Mesenchymal stem cell (in vitro differentiated cells and primary cell): Measurements from ENCODE around the gene POU4F1.
"Not testable (repeated sequence)": the region's sequence is repeated elsewhere in the genome, so short reads cannot be mapped to it uniquely, and the experiment has no call there.

Experiments
- DNase-seq: peaks from one replicate; pipeline ENCODE4 v3.0.0-alpha.2; 2013
- H2AFZ ChIP-seq: one replicate; pipeline ENCODE4 v1.6.1; 2013; ENCODE audit warnings: low read depth, mild to moderate bottlenecking, control low read depth, inconsistent platforms, low read length, moderate library complexity
- H2AK5ac ChIP-seq: 2 replicates; pipeline ENCODE4 v1.6.1; 2013; ENCODE audit warnings: low read length, moderate library complexity, mild to moderate bottlenecking, inconsistent platforms; ENCODE audit not compliant: severe bottlenecking
- H2BK120ac ChIP-seq: one replicate; pipeline ENCODE4 v1.6.1; 2013; ENCODE audit warnings: low read depth, mild to moderate bottlenecking, inconsistent platforms, low read length, moderate library complexity
- H2BK12ac ChIP-seq, 2 experiments: one replicate each; pipeline ENCODE4 v1.6.1; 2013; ENCODE audit warnings: inconsistent platforms in 2 of 2, low read length in 2 of 2, mild to moderate bottlenecking in 2 of 2, moderate library complexity in 2 of 2, control low read depth in 1 of 2
- H2BK15ac ChIP-seq: one replicate; pipeline ENCODE4 v1.6.1; 2013; ENCODE audit warnings: mild to moderate bottlenecking, low read depth, inconsistent platforms; ENCODE audit not compliant: poor library complexity, severe bottlenecking
- H2BK5ac ChIP-seq: 2 replicates; pipeline ENCODE4 v1.6.1; 2013; ENCODE audit warnings: low read depth, mild to moderate bottlenecking, low read length, control low read depth, inconsistent platforms; ENCODE audit not compliant: poor library complexity, severe bottlenecking
- H3K14ac ChIP-seq, 2 experiments: one replicate each; pipeline ENCODE4 v1.6.1; 2013; ENCODE audit warnings: inconsistent platforms in 2 of 2, low read length in 2 of 2, control low read depth in 1 of 2, mild to moderate bottlenecking in 1 of 2, moderate library complexity in 1 of 2
- H3K18ac ChIP-seq, 2 experiments: one replicate each; pipeline ENCODE4 v1.6.1; 2013; ENCODE audit warnings: inconsistent platforms in 2 of 2, low read length in 2 of 2, control low read depth in 1 of 2, low read depth in 1 of 2, mild to moderate bottlenecking in 1 of 2
- H3K23ac ChIP-seq, 2 experiments: one replicate each; pipeline ENCODE4 v1.6.1; 2013; ENCODE audit warnings: inconsistent platforms in 2 of 2, low read length in 2 of 2, mild to moderate bottlenecking in 2 of 2, moderate library complexity in 2 of 2, control low read depth in 1 of 2
- H3K27ac ChIP-seq: 2 replicates; pipeline ENCODE4 v1.5.1; 2013; ENCODE audit warnings: mild to moderate bottlenecking, moderate library complexity, low read length, control low read depth, inconsistent platforms; ENCODE audit not compliant: poor library complexity, severe bottlenecking
- H3K27me3 ChIP-seq, 2 experiments: 2 replicates each; pipeline versions ENCODE4 v1.6.1 to v1.7.0; 2013; ENCODE audit warnings: low read length in 2 of 2, mild to moderate bottlenecking in 2 of 2, moderate library complexity in 2 of 2, control low read depth in 1 of 2, inconsistent platforms in 1 of 2; ENCODE audit not compliant: control insufficient read depth in 1 of 2, insufficient read depth in 1 of 2
- H3K36me3 ChIP-seq, 2 experiments: 2 replicates each; pipeline versions ENCODE4 v1.6.1 to v1.7.0; 2013; ENCODE audit warnings: low read length in 2 of 2, control low read depth in 1 of 2, inconsistent platforms in 1 of 2, low read depth in 1 of 2, mild to moderate bottlenecking in 1 of 2; ENCODE audit not compliant: insufficient read depth in 2 of 2, control insufficient read depth in 1 of 2
- H3K4ac ChIP-seq, 2 experiments: one replicate each; pipeline ENCODE4 v1.6.1; 2013; ENCODE audit warnings: inconsistent platforms in 2 of 2, low read length in 2 of 2, mild to moderate bottlenecking in 2 of 2, moderate library complexity in 2 of 2, control low read depth in 1 of 2, low read depth in 1 of 2
- H3K4me1 ChIP-seq: 2 replicates; pipeline ENCODE4 v1.6.1; 2013; ENCODE audit warnings: low read depth, low read length, control low read depth; ENCODE audit not compliant: control insufficient read depth, insufficient read depth
- H3K4me2 ChIP-seq: 2 replicates; pipeline ENCODE4 v1.6.1; 2013; ENCODE audit warnings: low read length, mild to moderate bottlenecking, inconsistent platforms; ENCODE audit not compliant: poor library complexity, severe bottlenecking
- H3K4me3 ChIP-seq, 2 experiments: 2 replicates each; pipeline versions ENCODE4 v1.5.1 to v1.7.0; 2013; ENCODE audit warnings: low read length in 2 of 2, mild to moderate bottlenecking in 2 of 2, control low read depth in 1 of 2, low read depth in 1 of 2; ENCODE audit not compliant: insufficient read depth in 1 of 2
- H3K79me1 ChIP-seq: replicated peaks from 2 replicates; pipeline ENCODE4 v1.6.1; 2013; ENCODE audit warnings: mild to moderate bottlenecking, control low read depth, low read length, inconsistent platforms; ENCODE audit not compliant: poor library complexity, severe bottlenecking
- H3K9ac ChIP-seq: 2 replicates; pipeline ENCODE4 v1.7.0; 2013; ENCODE audit warnings: mild to moderate bottlenecking, low read length, moderate library complexity
- H3K9me3 ChIP-seq: 2 replicates; pipeline ENCODE4 v1.7.0; 2013; ENCODE audit warnings: mild to moderate bottlenecking, low read length; ENCODE audit not compliant: control insufficient read depth
- H4K8ac ChIP-seq: one replicate; pipeline ENCODE4 v1.6.1; 2013; ENCODE audit warnings: inconsistent platforms, mild to moderate bottlenecking, low read length, moderate library complexity
- H4K91ac ChIP-seq: one replicate; pipeline ENCODE4 v1.6.1; 2013; ENCODE audit warnings: mild to moderate bottlenecking, low read length, inconsistent platforms
- WGBS: methylation state at CpG from one replicate; pipeline ENCODE4 v1.1.7; 2013; ENCODE audit warnings: mixed read lengths; 5-methylcytosine and 5-hydroxymethylcytosine counted together

The POU4F1 gene

GRCh38 chr13:78647109-78647678 is 43.8 kb upstream of the POU4F1 start:
- H4K91ac ChIP-seq, H3K4me3 ChIP-seq, H2BK5ac ChIP-seq, H2BK120ac ChIP-seq, H3K18ac ChIP-seq, H4K8ac ChIP-seq, H3K9me3 ChIP-seq, H2BK15ac ChIP-seq, H3K36me3 ChIP-seq, H3K14ac ChIP-seq, H3K4ac ChIP-seq, H3K27me3 ChIP-seq, H2BK12ac ChIP-seq, H3K9ac ChIP-seq, H2AFZ ChIP-seq, H3K23ac ChIP-seq, H3K27ac ChIP-seq, H3K4me2 ChIP-seq, H3K4me1 ChIP-seq, H2AK5ac ChIP-seq: not testable (repeated sequence)
- H3K79me1 ChIP-seq = peaks cover 14% of the 10 kb centered on the region
- 66% methylated on average over 11 of the region's 11 CpGs for WGBS
- DNase-seq = peak; percentile 11

- Histone ChIP-seq H2BK15ac (no peak overlapping the region), H3K9ac (no peak overlapping the region), H2BK12ac (no peak overlapping the region), H4K8ac (no peak overlapping the region), H2BK5ac (no peak overlapping the region), H3K23ac (no peak overlapping the region), H3K4ac (no peak overlapping the region), H3K14ac (no peak overlapping the region), H3K4me3 (no peak overlapping the region), H3K18ac (no peak overlapping the region), H2AFZ (no peak overlapping the region), H3K27me3 (no peaks in the 10 kb centered on the region), H3K36me3 (peaks cover 4 to 71% of the 10 kb centered on the region in 2 experiments), H3K4me1 (no peaks in the 10 kb centered on the region), H3K79me1 (peaks cover 3% of the 10 kb centered on the region), H2AK5ac (no peak overlapping the region), H3K4me2 (no peak overlapping the region), H2BK120ac (no peak overlapping the region), H4K91ac (no peak overlapping the region), H3K27ac (no peak overlapping the region), H3K9me3 (no peaks in the 10 kb centered on the region)
- no peak for DNase-seq
- 100% methylated on average over 1 of the region's 4 CpGs for WGBS
Observed at GRCh38 chr13:78638216-78638615, 34.9 kb upstream of the POU4F1 start.

- H3K27me3 ChIP-seq = no peaks in the 10 kb centered on the region
Observed at GRCh38 chr13:78636495-78636894, 33.1 kb upstream of the POU4F1 start.

GRCh38 chr13:78632996-78633395 is 29.6 kb upstream of the POU4F1 start:
- Histone ChIP-seq H2BK5ac (no peak overlapping the region), H3K27me3 (no peaks in the 10 kb centered on the region), H2BK12ac (no peak overlapping the region), H4K8ac (no peak overlapping the region), H3K23ac (no peak overlapping the region), H2AFZ (no peak overlapping the region), H3K9me3 (no peaks in the 10 kb centered on the region), H3K9ac (no peak overlapping the region), H2AK5ac (no peak overlapping the region), H2BK120ac (no peak overlapping the region), H3K4me2 (no peak overlapping the region), H4K91ac (no peak overlapping the region), H3K36me3 (peaks cover 0 to 81% of the 10 kb centered on the region in 2 experiments), H3K4me3 (no peak overlapping the region), H3K18ac (no peak overlapping the region), H3K4ac (no peak overlapping the region), H3K14ac (no peak overlapping the region), H2BK15ac (no peak overlapping the region), H3K79me1 (peaks cover 11% of the 10 kb centered on the region), H3K4me1 (no peaks in the 10 kb centered on the region), H3K27ac (no peak overlapping the region)
- WGBS = 100% methylated on average over 3 of the region's 4 CpGs
- no peak for DNase-seq

More at GRCh38 chr13:78636495-78636894, 33.1 kb upstream of the POU4F1 start:
- no peak for DNase-seq
- H2AK5ac ChIP-seq = no peak overlapping the region
- no peak overlapping the region for H3K4me2 ChIP-seq
- H4K8ac ChIP-seq = no peak overlapping the region
- H2BK120ac ChIP-seq = no peak overlapping the region
- H2BK12ac ChIP-seq = no peak overlapping the region
- peaks cover 4 to 81% of the 10 kb centered on the region in 2 experiments for H3K36me3 ChIP-seq
- peaks cover 7% of the 10 kb centered on the region for H3K79me1 ChIP-seq
- H3K23ac ChIP-seq = no peak overlapping the region
- H3K9me3 ChIP-seq = no peaks in the 10 kb centered on the region
- H3K18ac ChIP-seq = no peak overlapping the region
- H2BK5ac ChIP-seq = no peak overlapping the region
- H4K91ac ChIP-seq = no peak overlapping the region
- no peak overlapping the region for H2AFZ ChIP-seq
- no peak overlapping the region for H3K9ac ChIP-seq
- no peaks in the 10 kb centered on the region for H3K4me1 ChIP-seq
- no peak overlapping the region for H2BK15ac ChIP-seq
- H3K4ac ChIP-seq = no peak overlapping the region
- no peak overlapping the region for H3K4me3 ChIP-seq
- no peak overlapping the region for H3K14ac ChIP-seq
- H3K27ac ChIP-seq = no peak overlapping the region
